ENCODE results near the gene DACT2. TPM values are rescaled to one million over a fixed set of nuclear protein-coding genes. Genes with fewer than 3 reads are reported as not detected.
A peak's percentile ranks its signal among the peaks of the same experiment; 100 is the strongest.

DACT2 gene
- total and polyA plus RNA-seq, 2 of the 8 experiments (the other 6 are each of a cell fraction or from before 2014, with no cell fraction given), result 2.9 to 3.1 TPM

GRCh38 chr6:168319279-168320111 lies at the start of gene DACT2 (continued):
- TF ChIP-seq BACH1 (IDR thresholded peaks at IDR 0.05; ENCODE audit: low read length) (no peak), RAD21 (IDR thresholded peaks at IDR 0.05 in 1 of 2, conservative IDR thresholded peaks at IDR 0.05 in 1 of 2; ENCODE audit: low read depth in 2 of 2, low read length in 2 of 2) (no peak), MAX (IDR thresholded peaks at IDR 0.05) (no peak), EZH2 (IDR thresholded peaks at IDR 0.05; ENCODE audit: low read depth, low read length, severe bottlenecking) (peak; percentile 42), KDM4A (IDR thresholded peaks at IDR 0.05; ENCODE audit: low read depth, low read length, severe bottlenecking) (peak; percentile 94)
